Large intestine (tissue), 3 donors: ENCODE measurements around the gene TNS1. TPM values are rescaled to one million over a fixed set of nuclear protein-coding genes. Genes with fewer than 3 reads are reported as not detected.
A peak's percentile ranks its signal among the peaks of the same experiment; 100 is the strongest.

Source experiments
- DNase-seq, 2 donors: peaks; one replicate each; pipeline versions ENCODE4 v3.0.0 to v3.0.0-alpha.2; 2013
- H3K27ac ChIP-seq: one replicate; pipeline ENCODE4 v1.5.1; 2013; ENCODE audit warnings: low read length
- H3K27me3 ChIP-seq: 2 replicates; pipeline ENCODE4 v1.6.1; 2013; ENCODE audit warnings: low read length; ENCODE audit not compliant: control insufficient read depth, insufficient read depth
- H3K36me3 ChIP-seq: 2 replicates; pipeline ENCODE4 v1.6.1; 2013; ENCODE audit warnings: low read length; ENCODE audit not compliant: control insufficient read depth, insufficient read depth
- H3K4me1 ChIP-seq: one replicate; pipeline ENCODE4 v1.6.1; 2013; ENCODE audit warnings: low read length; ENCODE audit not compliant: control insufficient read depth, insufficient read depth
- H3K4me3 ChIP-seq: one replicate; pipeline ENCODE4 v1.5.1; 2013; ENCODE audit warnings: low read length
- H3K9me3 ChIP-seq: one replicate; pipeline ENCODE4 v1.6.1; 2013; ENCODE audit warnings: mild to moderate bottlenecking, low read depth, low read length, moderate library complexity; ENCODE audit not compliant: control insufficient read depth
- WGBS: methylation state at CpG from one replicate; pipeline ENCODE4 v1.1.5; 2013; ENCODE audit warnings: low lambda C conversion rate; ENCODE audit not compliant: insufficient coverage; 5-methylcytosine and 5-hydroxymethylcytosine counted together
- polyA plus RNA-seq: library from polyadenylated mRNA; unstranded; fragments of 120-200 nt; gene quantifications from one replicate; pipeline ENCODE4 v1.2.1, GENCODE V29; 2013

TNS1 gene
- polyA plus RNA-seq, 1 donor, result 26.8 TPM

- H3K9me3 ChIP-seq, result no peaks in the 10 kb centered on the region
- H3K4me1 ChIP-seq, result peaks cover 27% of the 10 kb centered on the region
- DNase-seq, result no peak
- H3K27me3 ChIP-seq, result no peaks in the 10 kb centered on the region
- H3K4me3 ChIP-seq, result no peak overlapping the region
- peaks cover 11% of the 10 kb centered on the region for H3K36me3 ChIP-seq
- 90% methylated on average over 2 of the region's 3 CpGs for WGBS
- no peak overlapping the region for H3K27ac ChIP-seq
These were observed 148.8 kb downstream of the TNS1 start for GRCh38 chr2:217853961-217854360.

GRCh38 chr2:217853301-217853881, 149.4 kb downstream of the TNS1 start:
- DNase-seq, result no peak
- peaks cover 23% of the 10 kb centered on the region for H3K4me1 ChIP-seq

DNA sequence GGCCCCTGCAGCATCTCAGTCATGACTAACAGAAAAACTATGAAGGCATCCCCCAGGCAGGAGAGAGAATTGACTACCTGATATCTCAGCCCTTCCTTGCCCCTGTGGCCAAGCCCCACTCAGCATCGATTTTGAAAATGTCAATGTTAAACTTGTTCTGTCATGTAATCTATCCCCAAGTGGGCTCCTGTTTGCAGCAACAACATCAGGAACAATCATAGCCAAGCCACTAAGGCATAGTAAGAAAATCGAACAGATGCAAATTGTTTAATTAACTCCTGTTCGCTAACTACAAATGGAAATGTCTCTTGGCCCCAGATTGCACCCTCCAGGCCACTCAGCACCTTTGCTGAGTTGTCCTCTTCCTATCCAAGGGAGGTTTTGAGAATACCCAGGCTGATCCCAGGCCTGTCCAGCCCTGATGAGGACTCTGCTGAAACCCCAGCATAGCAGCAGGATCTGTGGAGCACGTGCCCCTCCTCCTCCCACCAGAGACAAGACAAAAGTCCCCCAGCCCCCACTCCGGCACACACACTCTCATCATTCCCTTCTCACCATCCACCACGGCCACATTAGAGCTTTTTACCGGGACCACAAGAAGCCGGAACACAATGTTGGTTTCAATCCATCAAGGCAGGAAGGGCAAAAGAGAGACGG, 150.1 kb downstream of the TNS1 start:
- Histone ChIP-seq H3K4me1 (peaks cover 16% of the 10 kb centered on the region), H3K4me3 (no peak overlapping the region), H3K36me3 (peaks cover 23% of the 10 kb centered on the region), H3K9me3 (no peaks in the 10 kb centered on the region), H3K27ac (no peak overlapping the region), H3K27me3 (no peaks in the 10 kb centered on the region)
- 100% methylated on average over 2 of the region's 9 CpGs for WGBS
- DNase-seq, result no peak

More at GRCh38 chr2:217853301-217853881, 149.4 kb downstream of the TNS1 start:
- H3K27me3 ChIP-seq, result no peaks in the 10 kb centered on the region
- peaks cover 17% of the 10 kb centered on the region for H3K36me3 ChIP-seq
- H3K9me3 ChIP-seq, result no peaks in the 10 kb centered on the region
- WGBS, result no CpG with 5 or more reads among the region's 6 CpGs
- H3K4me3 ChIP-seq, result no peak overlapping the region
- H3K27ac ChIP-seq, result no peak overlapping the region

- Histone ChIP-seq H3K4me1 (peaks cover 13% of the 10 kb centered on the region), H3K27ac (no peak overlapping the region), H3K9me3 (peaks cover under 1% of the 10 kb centered on the region), H3K4me3 (no peak overlapping the region), H3K36me3 (peaks cover 34% of the 10 kb centered on the region), H3K27me3 (no peaks in the 10 kb centered on the region)
- no CpG with 5 or more reads among the region's 2 CpGs for WGBS
- DNase-seq, result no peak
These were observed 151.4 kb downstream of the TNS1 start for GRCh38 chr2:217851191-217852020.

- H3K4me3 ChIP-seq, result peak overlapping the region; percentile 6
- no peak overlapping the region for H3K27ac ChIP-seq
- WGBS, result no CpG with 5 or more reads among the region's 9 CpGs
- H3K27me3 ChIP-seq, result no peaks in the 10 kb centered on the region
- H3K36me3 ChIP-seq, result peaks cover 42% of the 10 kb centered on the region
- peaks cover 13% of the 10 kb centered on the region for H3K4me1 ChIP-seq
- peaks cover 9% of the 10 kb centered on the region for H3K9me3 ChIP-seq
- DNase-seq, result no peak
These were observed 153.4 kb downstream of the TNS1 start for GRCh38 chr2:217849154-217849975.

DNA sequence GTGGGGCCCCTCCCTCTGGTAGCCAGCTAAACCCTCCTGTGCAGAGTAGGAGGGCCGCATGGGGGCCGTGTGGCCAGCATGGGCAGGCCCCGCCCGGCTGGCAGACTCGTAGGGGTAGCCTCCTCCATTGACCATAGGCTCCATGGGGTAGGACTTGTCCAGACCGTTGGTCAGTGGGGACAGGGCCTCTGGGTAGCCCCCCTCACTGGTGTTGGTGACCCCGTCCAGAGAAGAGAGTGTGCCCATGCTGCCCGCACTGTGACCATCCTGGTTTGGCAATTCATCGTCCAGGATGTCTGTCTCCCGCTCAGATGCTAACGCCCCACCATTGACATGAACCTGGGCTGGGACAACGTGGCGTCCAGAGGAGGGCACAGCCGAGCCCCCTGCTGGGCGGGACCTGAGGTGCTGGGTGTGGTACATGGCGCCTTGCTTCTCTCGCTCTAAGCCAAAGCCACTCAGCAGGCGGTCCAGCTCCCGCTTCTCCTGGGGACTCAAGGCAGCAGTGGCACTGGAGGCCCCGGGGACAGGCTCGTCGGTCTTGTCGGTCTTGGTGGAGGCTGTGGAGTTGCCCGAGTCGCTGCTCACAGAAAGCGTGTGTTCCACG, 154.3 kb downstream of the TNS1 start:
- peaks cover 13% of the 10 kb centered on the region for H3K4me1 ChIP-seq
- H3K36me3 ChIP-seq, result peaks cover 38% of the 10 kb centered on the region
- H3K4me3 ChIP-seq, result no peak overlapping the region
- no peaks in the 10 kb centered on the region for H3K27me3 ChIP-seq
- peaks cover 12% of the 10 kb centered on the region for H3K9me3 ChIP-seq
- no peak for DNase-seq
- H3K27ac ChIP-seq, result no peak overlapping the region
- WGBS, result no CpG with 5 or more reads among the region's 27 CpGs

GRCh38 chr2:217847552-217848350, 155.0 kb downstream of the TNS1 start:
- H3K27me3 ChIP-seq, result no peaks in the 10 kb centered on the region
- peaks cover 12% of the 10 kb centered on the region for H3K9me3 ChIP-seq
- DNase-seq, result no peak
- H3K4me1 ChIP-seq, result peaks cover 13% of the 10 kb centered on the region
- no peak overlapping the region for H3K27ac ChIP-seq
- H3K36me3 ChIP-seq, result peaks cover 38% of the 10 kb centered on the region
- H3K4me3 ChIP-seq, result no peak overlapping the region
- WGBS, result no CpG with 5 or more reads among the region's 20 CpGs

DNA sequence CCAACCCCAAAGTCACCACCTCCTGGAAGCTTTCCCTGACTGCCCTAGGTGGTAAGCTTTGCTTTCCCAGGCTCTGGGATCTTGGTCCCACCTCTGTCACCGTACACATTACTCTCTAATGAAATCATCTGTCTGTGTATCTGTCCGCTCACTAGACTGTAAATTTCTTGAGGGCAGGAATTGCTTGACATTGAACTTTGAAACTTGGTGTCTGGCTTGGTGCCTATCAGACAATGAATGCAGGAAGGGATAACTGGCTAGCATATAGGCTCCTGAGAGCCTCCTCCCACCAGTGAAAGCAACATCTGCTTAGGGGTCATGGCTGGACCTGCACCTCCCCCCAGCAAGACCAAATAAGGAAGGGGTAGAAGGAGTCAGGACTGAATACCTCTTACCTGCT, 155.7 kb downstream of the TNS1 start:
- peaks cover 35% of the 10 kb centered on the region for H3K36me3 ChIP-seq
- no peak overlapping the region for H3K27ac ChIP-seq
- DNase-seq, result no peak
- no peak overlapping the region for H3K4me3 ChIP-seq
- peaks cover 13% of the 10 kb centered on the region for H3K4me1 ChIP-seq
- peaks cover 12% of the 10 kb centered on the region for H3K9me3 ChIP-seq
- no peaks in the 10 kb centered on the region for H3K27me3 ChIP-seq
- WGBS, result no CpG with 5 or more reads among the region's 2 CpGs

DNA sequence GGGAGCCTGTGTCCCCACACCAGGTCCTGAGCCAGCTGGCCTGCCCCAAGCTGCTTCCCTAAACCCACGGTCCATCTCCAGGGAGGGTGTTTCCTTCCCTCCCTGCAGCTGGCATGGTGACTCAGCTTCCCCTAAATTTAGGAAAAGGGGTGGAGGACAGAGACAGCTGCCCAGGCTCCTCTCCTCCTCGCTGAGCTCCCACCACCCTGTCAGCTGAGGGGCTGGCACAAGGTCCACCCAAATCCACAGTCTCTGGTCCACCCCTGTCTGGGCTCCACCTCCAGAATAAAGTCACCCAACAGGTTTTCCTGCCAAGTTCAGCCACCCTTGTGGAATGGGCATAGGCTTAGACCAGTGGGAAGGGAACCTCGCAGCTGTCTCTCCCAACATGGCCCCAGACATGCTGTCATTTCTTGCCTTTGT, 156.5 kb downstream of the TNS1 start:
- peaks cover 12% of the 10 kb centered on the region for H3K9me3 ChIP-seq
- no peak overlapping the region for H3K4me3 ChIP-seq
- 100% methylated on average over 1 of the region's 3 CpGs for WGBS
- peaks cover 35% of the 10 kb centered on the region for H3K36me3 ChIP-seq
- H3K27ac ChIP-seq, result no peak overlapping the region
- DNase-seq, result no peak
- no peaks in the 10 kb centered on the region for H3K27me3 ChIP-seq
- H3K4me1 ChIP-seq, result peaks cover 13% of the 10 kb centered on the region
